Measurements from ENCODE around the gene SACM1L.

DNA sequence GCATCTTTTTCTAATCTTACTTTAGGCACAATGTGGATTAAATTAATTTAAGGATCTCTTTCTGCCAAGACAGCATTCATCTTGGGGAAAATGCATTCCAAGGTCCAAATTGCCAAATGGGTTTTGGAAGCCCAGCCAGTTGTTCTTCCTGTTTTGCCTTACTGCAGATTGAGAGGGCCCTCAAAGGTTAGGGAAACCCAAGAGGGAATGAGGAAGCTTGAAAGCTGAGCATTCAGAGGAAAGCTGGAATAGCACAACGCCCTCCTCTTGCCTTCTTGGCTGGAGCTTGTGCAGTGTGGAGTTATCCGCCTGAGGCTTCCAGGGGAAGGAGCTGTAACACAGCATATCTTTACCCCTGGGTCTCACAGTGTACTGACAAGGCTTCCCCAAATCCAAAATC is 18.2 kb upstream of the SACM1L start:
- TF ChIP-seq, protein P1, sequence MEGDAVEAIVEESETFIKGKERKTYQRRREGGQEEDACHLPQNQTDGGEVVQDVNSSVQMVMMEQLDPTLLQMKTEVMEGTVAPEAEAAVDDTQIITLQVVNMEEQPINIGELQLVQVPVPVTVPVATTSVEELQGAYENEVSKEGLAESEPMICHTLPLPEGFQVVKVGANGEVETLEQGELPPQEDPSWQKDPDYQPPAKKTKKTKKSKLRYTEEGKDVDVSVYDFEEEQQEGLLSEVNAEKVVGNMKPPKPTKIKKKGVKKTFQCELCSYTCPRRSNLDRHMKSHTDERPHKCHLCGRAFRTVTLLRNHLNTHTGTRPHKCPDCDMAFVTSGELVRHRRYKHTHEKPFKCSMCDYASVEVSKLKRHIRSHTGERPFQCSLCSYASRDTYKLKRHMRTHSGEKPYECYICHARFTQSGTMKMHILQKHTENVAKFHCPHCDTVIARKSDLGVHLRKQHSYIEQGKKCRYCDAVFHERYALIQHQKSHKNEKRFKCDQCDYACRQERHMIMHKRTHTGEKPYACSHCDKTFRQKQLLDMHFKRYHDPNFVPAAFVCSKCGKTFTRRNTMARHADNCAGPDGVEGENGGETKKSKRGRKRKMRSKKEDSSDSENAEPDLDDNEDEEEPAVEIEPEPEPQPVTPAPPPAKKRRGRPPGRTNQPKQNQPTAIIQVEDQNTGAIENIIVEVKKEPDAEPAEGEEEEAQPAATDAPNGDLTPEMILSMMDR (IDR thresholded peaks at IDR 0.05; ENCODE audit: borderline replicate concordance, extremely low read depth, low read length, poor library complexity, severe bottlenecking), result no peak
- TF ChIP-seq EZH2 (IDR thresholded peaks at IDR 0.05; ENCODE audit: borderline replicate concordance, low read depth, low read length, severe bottlenecking), result no peak
